GM12891 (cell line): ENCODE data around the gene ZNF484.

ENCODE experiments used
- PAX5 ChIP-seq: IDR thresholded peaks from 2 replicates; pipeline ENCODE4 v1.6.1; 2011; ENCODE audit warnings: low read length, moderate library complexity, mild to moderate bottlenecking; ENCODE audit not compliant: insufficient read depth, severe bottlenecking
- POLR2A ChIP-seq: IDR thresholded peaks from 2 replicates; pipeline ENCODE4 v1.6.1; 2011; ENCODE audit warnings: low read depth, low read length, control low read depth
- POLR2AphosphoS5 ChIP-seq: IDR thresholded peaks from 2 replicates; pipeline ENCODE4 v1.6.1; 2011; ENCODE audit warnings: low read depth, low read length, control low read depth
- POU2F2 ChIP-seq: IDR thresholded peaks from 2 replicates; pipeline ENCODE4 v1.6.1; 2011; ENCODE audit warnings: low read depth, mild to moderate bottlenecking, control low read depth, low read length, moderate library complexity
- SPI1 ChIP-seq: IDR thresholded peaks from 2 replicates; pipeline ENCODE4 v1.6.1; 2011; ENCODE audit warnings: low read depth, low read length, control low read depth
- TAF1 ChIP-seq: IDR thresholded peaks from 2 replicates; pipeline ENCODE4 v1.6.1; 2011; ENCODE audit warnings: low read depth, low read length, control low read depth

GRCh38 chr9:92804727-92805126 is 73.1 kb downstream of the ZNF484 start:
- TF ChIP-seq POLR2A (no peak), POU2F2 (no peak), SPI1 (no peak), POLR2AphosphoS5 (no peak), TAF1 (no peak), PAX5 (no peak)
